ENCODE measurements around the gene ERH. TPM values are rescaled to one million over a fixed set of nuclear protein-coding genes. Genes with fewer than 3 reads are reported as not detected.
A peak's percentile ranks its signal among the peaks of the same experiment; 100 is the strongest.
"Not testable (repeated sequence)": the region's sequence is repeated elsewhere in the genome, so short reads cannot be mapped to it uniquely, and the experiment has no call there.

The ERH gene
- total RNA-seq, 1 donor from 2014 or later = 106 TPM

DNA sequence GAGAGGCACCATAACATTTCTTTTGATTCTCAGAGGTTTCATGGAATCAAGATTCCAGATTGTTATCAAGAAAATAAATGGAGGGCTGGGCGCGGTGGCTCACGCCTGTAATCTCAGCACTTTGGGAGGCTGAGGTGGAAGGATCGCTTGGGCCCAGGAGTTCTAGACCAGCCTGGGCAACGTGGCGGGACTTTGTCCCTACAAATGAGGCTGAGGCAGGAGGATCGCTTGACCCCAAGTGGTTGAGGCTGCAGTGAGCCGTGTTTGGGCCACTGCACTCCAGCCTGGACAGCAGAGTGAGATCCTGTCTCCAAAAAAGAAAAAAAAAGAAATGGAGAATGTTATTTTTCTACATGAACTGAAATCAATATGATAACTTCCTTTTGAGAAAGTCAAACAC lies 1.7 kb upstream of the ERH start:
- no peak for FAIRE-seq

DNA sequence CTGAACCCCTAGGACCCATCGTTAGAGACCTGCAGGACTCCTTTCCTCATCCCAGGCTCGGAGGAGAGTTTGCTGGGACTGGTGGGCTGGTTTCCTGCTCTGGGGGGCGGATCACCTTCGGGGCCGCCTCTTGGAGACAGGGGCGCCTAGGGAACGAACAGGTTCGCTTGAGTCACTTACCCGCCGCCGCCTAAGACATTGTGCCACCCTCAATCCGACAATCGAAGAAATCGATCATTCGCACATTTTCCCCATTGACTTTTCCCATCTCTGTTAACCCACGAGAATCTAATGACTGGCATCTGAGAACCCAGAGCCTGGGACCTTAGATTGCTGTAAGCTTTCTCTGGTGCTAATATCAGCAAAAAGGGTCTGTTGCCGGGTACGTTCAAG lies 715 bp upstream of the ERH start:
- no peak for FAIRE-seq

More for the DNA sequence above, 1.7 kb upstream of the ERH start:
- DNase-seq (ENCODE audit: low spot score in 2 of 2) = no peak

DNA sequence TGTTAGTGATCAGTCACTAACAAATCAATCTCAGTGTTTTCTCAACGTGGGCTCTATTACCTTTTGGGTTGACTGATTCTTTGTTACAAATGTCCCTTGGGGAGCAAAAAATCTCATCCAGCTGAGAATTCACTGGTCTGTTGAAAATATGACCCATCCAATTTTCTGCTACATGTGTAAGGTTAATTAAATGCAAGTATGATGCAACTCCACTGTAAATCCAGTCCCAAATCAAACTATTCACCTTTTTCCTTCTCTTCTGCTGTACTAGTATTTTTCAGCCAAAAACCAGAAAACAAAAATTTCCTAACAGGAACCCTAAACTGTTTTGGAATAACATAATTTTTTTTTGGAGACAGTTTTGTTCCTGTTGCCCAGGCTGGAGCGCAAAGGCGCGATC lies 2.2 kb downstream of the ERH start:
- DNase-seq (ENCODE audit: low spot score in 2 of 2) = no peak
- FAIRE-seq = no peak

More for the DNA sequence above, 715 bp upstream of the ERH start:
- no peak for DNase-seq (ENCODE audit: low spot score in 2 of 2)

DNA sequence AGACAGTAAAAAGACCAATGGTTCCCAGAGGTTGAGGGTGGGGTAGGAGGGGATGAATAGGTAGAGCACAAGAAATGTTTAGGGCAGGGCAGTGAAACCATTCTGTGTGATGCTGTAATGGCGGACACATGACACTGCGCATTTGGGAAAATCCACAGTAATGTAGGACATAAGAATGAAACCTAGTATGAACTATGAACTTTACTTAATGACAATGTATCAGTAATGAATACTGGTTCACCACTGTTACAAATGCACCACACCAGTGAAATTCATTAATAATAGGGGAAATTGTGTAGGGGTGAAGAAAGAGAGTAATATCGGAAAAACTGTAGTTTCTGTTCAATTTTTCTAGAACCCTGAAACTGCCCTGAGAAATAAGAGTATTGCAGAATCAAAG lies 5.6 kb downstream of the ERH start:
- DNase-seq (ENCODE audit: low spot score in 2 of 2) = no peak
- FAIRE-seq = no peak

DNA sequence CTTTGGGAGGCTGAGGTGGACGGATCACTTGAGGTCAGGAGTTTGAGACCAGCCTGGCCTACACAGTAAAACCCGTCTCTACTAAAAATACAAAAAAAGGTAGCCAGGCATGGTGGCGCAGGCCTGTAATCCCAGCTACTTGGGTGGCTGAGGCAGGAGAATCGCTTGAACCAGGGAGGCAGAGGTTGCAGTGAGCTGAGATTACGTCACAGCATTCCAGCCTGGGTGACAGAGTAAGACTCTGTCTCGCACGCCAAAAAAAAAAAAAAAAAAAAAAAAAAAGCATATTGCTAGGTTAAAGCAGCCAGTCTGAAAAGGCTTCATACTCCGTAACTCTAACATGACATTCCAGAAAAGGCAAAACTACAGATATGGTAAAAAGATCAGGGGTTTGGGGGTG lies 6.7 kb downstream of the ERH start:
- not testable (repeated sequence) for FAIRE-seq

DNA sequence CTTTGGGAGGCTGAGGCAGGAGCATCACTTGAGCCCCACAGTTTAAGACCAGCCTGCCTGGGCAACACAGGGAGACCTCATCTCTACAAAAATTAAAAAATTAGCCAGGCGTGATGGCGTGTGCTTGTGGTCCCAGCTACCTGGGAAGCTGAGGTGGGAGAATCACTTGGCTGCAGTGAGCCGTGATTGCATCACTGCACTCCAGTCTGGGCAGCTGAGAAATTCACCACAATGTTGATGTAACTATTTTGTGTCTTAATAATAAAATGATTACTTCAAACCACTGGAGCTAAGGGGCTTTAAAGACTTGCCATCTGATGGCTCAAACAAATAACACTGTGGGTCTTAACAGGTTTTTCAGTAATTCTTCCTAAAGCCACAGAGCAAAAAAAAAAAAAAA lies 10.8 kb downstream of the ERH start:
- FAIRE-seq = no peak
- DNase-seq (ENCODE audit: low spot score in 2 of 2) = no peak

More for the DNA sequence above, 6.7 kb downstream of the ERH start:
- not testable (repeated sequence) for DNase-seq (ENCODE audit: low spot score in 2 of 2)

DNA sequence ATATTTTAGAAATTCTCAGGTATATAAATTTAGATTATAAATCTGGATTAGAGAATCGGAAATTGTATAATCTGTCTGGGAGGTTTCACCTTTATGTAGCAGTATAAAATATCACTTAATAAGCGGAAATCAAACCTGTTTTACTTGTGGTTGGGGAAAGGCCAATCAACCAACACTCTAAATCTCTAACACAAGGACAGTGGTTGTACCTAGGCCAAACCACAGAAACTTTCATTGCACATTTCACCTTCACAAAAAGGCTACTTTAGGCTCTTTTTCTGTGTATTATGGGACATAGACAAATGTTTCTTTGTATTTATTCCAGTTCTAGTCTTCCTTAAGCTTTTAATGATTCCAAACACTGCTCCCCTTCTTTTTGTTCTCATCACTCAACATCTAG lies 19.8 kb downstream of the ERH start:
- no peak for FAIRE-seq
- no peak for DNase-seq (ENCODE audit: low spot score in 2 of 2)

DNA sequence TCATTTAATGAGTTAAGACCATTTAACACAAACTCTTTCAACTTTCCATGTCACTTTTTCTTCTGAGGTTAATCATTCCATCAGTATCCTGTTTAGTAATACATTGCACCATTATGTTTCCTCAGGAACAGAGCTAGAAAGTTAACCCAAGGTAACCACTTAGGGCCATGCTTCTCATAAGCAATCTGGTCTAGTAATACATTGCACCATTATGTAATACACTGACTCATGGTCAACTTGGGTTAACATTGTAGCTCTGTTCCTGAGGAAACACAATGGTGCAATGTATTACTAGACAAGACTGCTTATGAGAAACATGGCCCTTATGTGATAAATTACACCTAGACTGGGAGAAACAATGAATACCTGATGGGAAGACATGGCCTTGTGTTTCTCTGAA lies 21.7 kb downstream of the ERH start:
- DNase-seq (ENCODE audit: low spot score in 2 of 2) (no peak), FAIRE-seq (no peak)

DNA sequence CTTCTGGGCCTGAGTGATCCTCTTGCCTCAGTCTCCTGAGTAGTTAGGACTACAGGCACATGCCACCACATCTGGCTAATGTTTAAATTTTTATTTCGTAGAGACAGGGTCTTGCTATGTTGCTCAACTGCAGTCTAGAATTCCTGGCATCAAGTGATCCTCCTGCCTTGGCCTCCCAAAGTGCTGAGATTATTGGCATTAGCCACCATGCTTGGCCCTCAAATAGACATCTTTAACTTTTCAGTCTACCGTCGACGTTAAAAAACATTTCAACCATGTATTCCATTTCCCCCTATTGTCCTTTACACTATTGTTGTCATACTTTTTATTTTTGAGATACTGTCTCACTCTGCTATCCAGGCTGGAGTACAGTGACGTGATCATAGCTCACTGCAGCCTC lies 22.4 kb downstream of the ERH start:
- DNase-seq (ENCODE audit: low spot score in 2 of 2) (no peak), FAIRE-seq (no peak)

DNA sequence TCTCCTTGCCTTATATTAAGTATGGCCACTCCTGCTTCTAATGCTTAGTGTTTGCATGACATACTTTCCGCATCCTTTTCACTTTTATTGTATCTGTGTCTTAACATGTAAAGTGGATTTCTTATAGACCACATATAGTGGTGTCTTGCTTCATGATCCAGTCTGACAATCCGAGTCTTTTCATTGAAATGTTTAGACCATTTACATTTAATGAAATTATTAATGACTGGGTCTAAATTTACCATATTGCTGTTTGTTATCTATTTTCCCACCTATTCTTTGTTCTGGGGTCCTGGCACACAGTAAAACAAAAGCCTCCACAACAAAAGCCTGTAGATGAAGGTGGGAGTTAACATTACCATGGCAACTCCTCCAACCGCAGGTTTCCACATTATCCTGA lies 22.9 kb downstream of the ERH start:
- DNase-seq (ENCODE audit: low spot score in 2 of 2) (no peak), FAIRE-seq (no peak)

DNA sequence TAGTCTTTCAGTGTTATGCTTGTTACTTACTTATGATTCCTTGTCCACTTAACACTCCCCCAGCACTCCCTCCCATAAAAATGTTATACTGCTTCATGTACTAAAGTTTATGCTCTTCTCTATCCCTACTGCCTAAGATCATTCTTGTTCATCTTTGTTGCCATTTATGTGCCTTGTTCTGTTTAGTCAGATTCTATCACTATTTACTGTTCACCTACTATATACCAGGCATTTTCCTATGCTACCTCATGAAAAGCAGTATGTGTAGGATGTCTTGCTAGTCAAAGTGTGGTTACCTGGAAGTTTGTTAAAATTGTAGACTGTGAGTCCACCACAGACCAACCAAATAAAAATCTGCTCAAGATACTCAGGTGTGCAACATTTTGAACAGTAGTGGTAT lies 23.9 kb downstream of the ERH start:
- no peak for FAIRE-seq

DNA sequence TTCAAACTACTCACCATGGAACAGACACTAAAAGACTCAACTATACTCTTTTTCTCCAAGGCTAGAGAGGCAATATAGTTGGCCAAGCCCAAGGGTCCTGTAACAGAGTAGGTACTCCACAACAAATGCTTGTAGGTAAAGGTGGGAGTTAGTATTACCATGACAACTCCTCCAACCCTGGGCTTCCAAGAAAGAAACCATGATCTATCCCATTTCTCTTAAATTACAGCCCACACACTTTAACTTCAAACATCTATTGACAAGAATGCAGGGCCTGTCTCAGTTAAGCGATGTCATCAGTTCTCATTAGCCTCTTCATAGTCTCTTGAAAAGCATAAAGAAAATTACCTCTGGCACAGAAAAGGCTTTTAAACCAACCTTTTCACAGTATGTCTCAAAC lies 25.0 kb downstream of the ERH start:
- no peak for DNase-seq (ENCODE audit: low spot score in 2 of 2)
- no peak for FAIRE-seq

More for the DNA sequence above, 23.9 kb downstream of the ERH start:
- DNase-seq (ENCODE audit: low spot score in 2 of 2) = no peak

DNA sequence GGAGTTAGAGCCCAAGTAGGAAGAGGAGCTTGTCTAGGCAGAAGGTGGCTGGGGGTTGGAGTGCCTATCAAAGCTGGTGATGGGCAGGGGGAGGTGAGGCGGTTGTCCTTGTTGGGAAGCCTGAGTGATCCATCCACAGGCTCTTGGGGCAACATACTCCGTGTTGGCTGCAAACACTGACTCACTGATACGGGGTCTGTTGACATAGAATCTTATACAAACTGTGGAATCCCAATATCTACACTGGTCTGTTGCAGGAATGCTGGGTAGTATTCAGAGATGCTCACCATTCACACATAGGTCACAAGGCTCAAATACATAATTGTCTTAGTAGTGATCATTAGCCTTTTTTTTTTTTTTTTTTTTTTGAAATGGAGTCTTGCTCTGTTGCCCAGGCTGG lies 26.0 kb downstream of the ERH start:
- DNase-seq (ENCODE audit: low spot score in 2 of 2) (no peak), FAIRE-seq (no peak)

DNA sequence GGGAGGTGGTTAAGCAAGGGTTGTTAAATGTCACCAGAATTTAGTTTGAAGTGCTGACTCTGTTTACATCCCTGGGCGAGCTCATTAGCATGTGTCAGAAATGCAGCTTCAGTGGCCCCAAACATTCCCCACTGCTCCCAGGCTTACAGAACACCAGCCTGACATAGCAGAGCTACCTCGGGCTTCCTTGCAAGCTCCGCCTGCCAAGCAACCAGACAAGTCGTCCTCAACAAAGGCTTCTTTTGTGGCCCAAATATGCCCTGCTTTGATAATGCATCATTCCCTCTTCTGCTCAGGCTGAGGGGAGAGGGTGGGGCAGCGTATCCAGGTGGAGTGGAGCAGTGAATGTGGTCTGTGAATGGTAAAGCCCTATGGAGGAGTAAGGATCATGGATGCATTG lies 28.0 kb downstream of the ERH start:
- DNase-seq (ENCODE audit: low spot score in 2 of 2) = no peak
- FAIRE-seq = no peak

DNA sequence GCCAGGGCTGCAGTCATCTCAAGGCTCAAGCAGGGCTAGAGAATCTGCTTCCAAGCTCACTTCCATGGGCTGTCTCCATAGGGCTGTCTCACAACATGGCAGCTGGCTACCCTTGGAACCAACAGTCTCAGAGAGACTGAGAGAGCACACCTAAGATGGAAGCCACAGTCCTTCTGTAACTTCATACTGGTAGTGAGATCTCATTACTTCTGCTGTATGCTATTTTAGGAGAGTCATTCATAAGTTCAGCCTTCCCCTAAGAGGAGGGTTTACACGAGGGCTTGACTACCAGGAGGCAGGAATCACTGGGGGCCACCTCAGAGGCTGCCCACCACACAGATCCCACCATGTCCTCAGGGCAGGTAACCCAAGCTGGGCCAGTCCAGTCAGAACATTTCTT lies 29.7 kb downstream of the ERH start:
- no peak for FAIRE-seq
- no peak for DNase-seq (ENCODE audit: low spot score in 2 of 2)

DNA sequence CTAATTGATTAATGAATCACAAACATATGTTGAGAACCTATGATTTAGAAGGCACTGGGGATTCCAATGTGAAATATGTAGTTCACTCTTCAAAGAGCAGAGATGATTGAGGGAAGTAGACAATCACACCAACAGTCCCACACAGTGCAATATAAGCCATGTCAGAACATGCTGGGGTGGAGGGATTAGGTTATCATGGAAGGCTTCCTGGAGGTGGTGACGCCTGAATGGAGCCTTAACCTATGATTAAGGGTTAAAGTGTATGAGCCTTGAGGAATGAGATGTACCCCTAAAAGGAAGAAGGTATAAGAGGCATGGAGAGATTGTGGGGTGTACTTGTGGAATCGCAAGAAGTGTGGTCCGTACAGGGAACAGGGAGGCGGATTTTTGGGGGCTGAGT lies 31.3 kb downstream of the ERH start:
- DNase-seq (ENCODE audit: low spot score in 2 of 2) (no peak), FAIRE-seq (no peak)

DNA sequence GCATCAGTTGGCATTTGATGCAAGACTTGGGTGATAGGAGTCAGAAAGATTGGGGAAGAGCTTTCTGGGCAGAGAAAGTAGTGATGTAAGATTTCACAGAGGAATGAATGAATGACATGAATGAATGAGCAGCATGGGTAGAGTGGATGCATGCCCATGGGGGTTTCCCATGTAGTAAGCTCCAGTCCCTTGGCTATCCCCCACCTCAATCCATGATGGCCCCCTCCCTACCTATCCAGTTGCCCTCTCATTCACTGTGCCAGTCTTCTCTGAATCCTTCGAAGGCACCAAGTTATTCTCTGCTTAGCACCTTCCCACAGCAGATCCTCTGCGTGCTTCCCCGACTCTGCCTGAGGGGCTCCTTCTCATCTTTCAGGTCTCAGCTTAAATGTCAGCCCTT lies 32.0 kb downstream of the ERH start:
- FAIRE-seq (no peak), DNase-seq (ENCODE audit: low spot score in 2 of 2) (no peak)

DNA sequence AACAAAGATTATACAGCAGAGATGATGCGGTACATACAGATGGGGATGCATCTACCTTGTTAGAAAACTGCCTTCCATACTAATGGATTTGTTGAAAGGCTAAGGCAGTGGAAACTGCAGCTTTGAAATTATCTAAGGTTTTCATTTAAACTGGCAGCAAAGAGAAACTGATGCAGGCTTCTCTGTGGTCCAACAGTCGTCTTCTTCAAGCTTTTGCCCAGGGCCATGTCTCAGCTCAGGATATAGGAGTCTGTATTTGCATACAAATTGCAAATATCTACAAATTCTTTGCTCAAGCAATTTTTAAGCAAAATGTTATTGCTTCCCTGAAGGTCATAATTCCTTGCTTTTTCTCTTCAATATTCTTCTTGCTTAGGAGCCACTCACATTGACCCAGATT lies 33.7 kb downstream of the ERH start:
- DNase-seq (ENCODE audit: low spot score in 2 of 2) (no peak), FAIRE-seq (no peak)

DNA sequence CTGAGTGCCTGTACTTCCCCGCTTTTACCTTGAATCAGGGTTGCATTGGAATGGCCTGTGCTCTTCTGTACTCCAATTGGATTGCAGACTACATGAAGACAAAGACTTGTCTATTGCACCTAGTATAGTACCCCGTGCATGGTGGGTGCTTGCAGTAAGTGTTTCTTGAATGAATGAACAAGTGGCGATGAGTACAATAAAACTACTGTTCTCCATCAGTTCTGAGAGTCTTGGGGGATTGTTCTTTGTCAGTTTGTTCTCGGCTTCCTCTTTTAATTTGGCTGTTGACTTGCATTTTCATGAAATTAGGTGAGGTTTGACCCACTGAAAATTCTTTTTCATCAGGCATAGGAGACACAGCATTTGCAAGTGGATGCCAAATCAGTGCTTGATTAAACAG lies 34.1 kb downstream of the ERH start:
- DNase-seq (ENCODE audit: low spot score in 2 of 2) (no peak), FAIRE-seq (no peak)

DNA sequence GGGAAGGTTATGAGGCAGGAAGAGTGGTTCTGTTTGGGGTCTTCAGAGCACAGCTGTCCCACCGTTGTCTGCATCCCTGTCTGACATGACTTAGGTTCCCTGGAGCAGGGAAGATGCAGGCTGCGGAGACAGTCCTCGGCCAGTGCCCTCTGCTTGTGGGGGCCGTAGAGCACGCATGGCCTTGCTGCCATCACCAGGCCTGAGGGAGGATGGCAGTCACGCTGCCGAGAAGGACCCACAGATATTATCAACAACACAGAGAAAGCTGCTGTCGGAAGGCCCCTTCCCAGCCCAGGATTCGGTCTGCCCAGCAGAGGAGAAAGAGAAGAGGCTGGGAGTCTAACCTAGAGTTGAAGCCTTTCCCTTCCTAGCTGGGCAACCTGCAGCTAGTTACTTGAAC lies 35.0 kb downstream of the ERH start:
- DNase-seq (ENCODE audit: low spot score in 2 of 2) = peak; percentile 38 to 61
- no peak for FAIRE-seq

DNA sequence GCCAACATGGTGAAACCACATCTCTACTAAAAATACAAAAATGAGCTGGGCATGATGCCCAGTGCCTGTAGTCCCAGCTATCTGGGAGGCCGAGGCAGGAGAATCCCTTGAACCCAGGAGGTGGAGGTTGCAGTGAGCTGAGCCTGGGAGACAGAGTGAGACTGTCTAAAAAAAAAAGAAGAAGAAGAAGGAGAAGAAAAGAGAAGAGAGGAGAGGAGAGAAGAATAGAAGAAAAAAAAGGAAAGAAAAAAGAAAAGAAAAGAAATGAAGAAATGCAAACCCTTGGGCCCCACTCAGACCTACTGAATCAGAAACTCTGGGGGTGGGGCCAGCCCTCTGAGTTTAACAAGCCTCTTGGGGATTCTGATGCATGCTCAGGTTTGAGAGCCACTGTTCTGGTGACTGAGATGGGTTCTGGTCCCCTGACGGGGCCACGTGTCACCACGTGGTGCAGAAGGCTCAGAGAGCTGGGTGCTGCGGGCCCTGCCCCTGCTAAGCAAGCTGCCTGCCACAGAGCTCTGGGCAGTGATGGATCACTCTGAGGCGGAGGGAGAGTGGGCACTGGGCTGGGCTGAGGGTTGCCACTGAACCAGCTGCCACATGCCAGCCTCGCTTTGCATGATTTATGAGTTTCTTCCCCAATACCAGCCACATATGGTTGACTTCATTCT lies 37.5 kb downstream of the ERH start:
- DNase-seq (ENCODE audit: low spot score in 2 of 2) (no peak), FAIRE-seq (no peak)

DNA sequence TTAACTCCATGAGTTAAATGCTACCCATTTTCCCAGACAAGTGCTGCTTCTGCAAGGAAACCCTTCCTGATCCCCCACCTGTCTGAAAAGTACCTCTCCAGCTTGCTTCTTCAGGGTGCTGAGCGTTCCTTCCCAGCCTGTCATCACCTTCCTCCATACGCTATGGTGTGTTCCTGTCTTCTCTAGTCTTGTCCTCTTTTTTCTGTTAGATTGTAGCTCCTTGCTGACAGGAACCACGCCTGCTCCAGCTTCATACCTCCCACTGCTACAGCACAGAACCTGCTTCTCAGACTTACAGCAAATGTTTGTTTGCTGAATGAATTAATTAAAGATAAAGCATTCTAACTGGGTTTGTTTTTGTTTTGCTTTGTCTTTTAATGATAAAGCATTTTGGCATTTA lies 39.1 kb downstream of the ERH start:
- DNase-seq (ENCODE audit: low spot score in 2 of 2) = no peak
- FAIRE-seq = no peak

All from frontal cortex (tissue), 4 donors.